GM19452 (cell line): ENCODE measurements around the gene PAX4.

Source experiments
- ATAC-seq: cut with Tn5 transposase; IDR thresholded peaks from one replicate; pipeline ENCODE4 v1.9.1; 2021; ENCODE audit not compliant: unreplicated experiment

PAX4 gene

GRCh38 chr7:127629268-127629854, 11.4 kb upstream of the PAX4 start:
- ATAC-seq = peak; percentile 60

- no peak for ATAC-seq
Observed at GRCh38 chr7:127628445-127628844, 10.5 kb upstream of the PAX4 start.

- no peak for ATAC-seq
Observed at GRCh38 chr7:127625331-127625730, 7.4 kb upstream of the PAX4 start.

GRCh38 chr7:127620406-127621233, 2.7 kb upstream of the PAX4 start:
- ATAC-seq = no peak

- no peak for ATAC-seq
Observed at GRCh38 chr7:127619681-127620405, 1.9 kb upstream of the PAX4 start.

GRCh38 chr7:127618775-127619174, 833 bp upstream of the PAX4 start:
- no peak for ATAC-seq

GRCh38 chr7:127616724-127617123, 1.2 kb downstream of the PAX4 start:
- no peak for ATAC-seq

- no peak for ATAC-seq
Observed at GRCh38 chr7:127612263-127612662, 5.7 kb downstream of the PAX4 start.

GRCh38 chr7:127609297-127609696, 8.6 kb downstream of the PAX4 start:
- no peak for ATAC-seq

- no peak for ATAC-seq
Observed at GRCh38 chr7:127608446-127608845, 9.5 kb downstream of the PAX4 start.

GRCh38 chr7:127600885-127601284, 17.1 kb downstream of the PAX4 start:
- ATAC-seq = no peak

- no peak for ATAC-seq
Observed at GRCh38 chr7:127598318-127598717, 19.6 kb downstream of the PAX4 start.

GRCh38 chr7:127595737-127596136, 22.2 kb downstream of the PAX4 start:
- no peak for ATAC-seq

GRCh38 chr7:127594490-127594889, 23.5 kb downstream of the PAX4 start:
- ATAC-seq = no peak

GRCh38 chr7:127592550-127592949, 25.4 kb downstream of the PAX4 start:
- no peak for ATAC-seq

- ATAC-seq = no peak
Observed at GRCh38 chr7:127591591-127591990, 26.4 kb downstream of the PAX4 start.

- ATAC-seq = no peak
Observed at GRCh38 chr7:127591189-127591588, 26.8 kb downstream of the PAX4 start.

GRCh38 chr7:127589896-127590295, 28.0 kb downstream of the PAX4 start:
- no peak for ATAC-seq

GRCh38 chr7:127588697-127589482, 29.1 kb downstream of the PAX4 start:
- peak; percentile 1 for ATAC-seq

- peak; percentile 72 for ATAC-seq
Observed at GRCh38 chr7:127588019-127588696, 29.8 kb downstream of the PAX4 start, which contains the start of gene ARF5. TSS of gene ARF5 (plus strand) at chr7:127588411. CDS start at chr7:127588499, 88 bp downstream.

GRCh38 chr7:127587663-127588018, 30.3 kb downstream of the PAX4 start:
- no peak for ATAC-seq
